HepG2 (cell line): ENCODE measurements around the gene DNM1. TPM values are rescaled to one million over a fixed set of nuclear protein-coding genes. Genes with fewer than 3 reads are reported as not detected.

ENCODE experiments used
- ARNT2 ChIP-seq: sonication (generic); formaldehyde crosslinking; IDR thresholded peaks from 2 replicates; pipeline ENCODE4 v1.8.0; 2022; ENCODE audit warnings: mild to moderate bottlenecking, low read depth, missing genetic modification reagents, moderate library complexity
- BATF2 ChIP-seq: sonication (generic); formaldehyde crosslinking; IDR thresholded peaks from 2 replicates; pipeline ENCODE4 v1.8.0; 2022; ENCODE audit warnings: mild to moderate bottlenecking, missing genetic modification reagents, moderate library complexity
- BCL6 ChIP-seq: IDR thresholded peaks from 2 replicates; pipeline ENCODE4 v1.6.1; 2016; ENCODE audit warnings: missing genetic modification reagents, missing compliant biosample characterization
- BORCS8-MEF2B ChIP-seq: sonication (generic); formaldehyde crosslinking; IDR thresholded peaks from 2 replicates; pipeline ENCODE4 v1.8.0; 2022; ENCODE audit warnings: mild to moderate bottlenecking, missing genetic modification reagents
- DMAP1 ChIP-seq: IDR thresholded peaks from 2 replicates; pipeline ENCODE4 v1.6.1; 2016
- EP300 ChIP-seq, 3 experiments: sonication (generic) in 1 of 3; formaldehyde crosslinking in 1 of 3; IDR thresholded peaks; 2 replicates each; pipeline versions ENCODE4 v1.5.1 to v1.6.1; 2011 to 2020; ENCODE audit warnings: low read depth in 2 of 3, low read length in 2 of 3, borderline replicate concordance in 1 of 3, improper control_type of control experiment in 1 of 3, mild to moderate bottlenecking in 1 of 3, missing genetic modification reagents in 1 of 3, moderate library complexity in 1 of 3
- JDP2 ChIP-seq: sonication (generic); formaldehyde crosslinking; IDR thresholded peaks from 2 replicates; pipeline ENCODE4 v1.8.1; 2022; ENCODE audit warnings: missing genetic modification reagents, borderline replicate concordance
- KLF15 ChIP-seq: sonication (generic); formaldehyde crosslinking; IDR thresholded peaks from 2 replicates; pipeline ENCODE4 v1.8.1; 2023; ENCODE audit warnings: borderline replicate concordance, mild to moderate bottlenecking, inconsistent platforms, missing genetic modification reagents, mixed read lengths
- KLF6 ChIP-seq: IDR thresholded peaks from 2 replicates; pipeline ENCODE4 v1.8.0; 2016; ENCODE audit warnings: missing biosample characterization, missing genetic modification reagents
- MEIS2 ChIP-seq: sonication (generic); formaldehyde crosslinking; IDR thresholded peaks from 2 replicates; pipeline ENCODE4 v1.9.0; 2021; ENCODE audit warnings: mild to moderate bottlenecking, missing genetic modification reagents
- NFE2 ChIP-seq: sonication (generic); formaldehyde crosslinking; IDR thresholded peaks from 2 replicates; pipeline ENCODE4 v1.4.0; 2020; ENCODE audit warnings: missing genetic modification reagents
- RELA ChIP-seq: sonication (generic); formaldehyde crosslinking; IDR thresholded peaks from 2 replicates; pipeline ENCODE4 v1.4.0; 2020; ENCODE audit warnings: missing genetic modification reagents
- THAP11 ChIP-seq: IDR thresholded peaks from 2 replicates; pipeline ENCODE4 v1.6.1; 2016; ENCODE audit warnings: missing biosample characterization, missing genetic modification reagents
- ZBTB14 ChIP-seq: sonication (generic); formaldehyde crosslinking; IDR thresholded peaks from 2 replicates; pipeline ENCODE4 v1.4.0; 2020; ENCODE audit warnings: missing genetic modification reagents
- ZBTB20 ChIP-seq: sonication (generic); formaldehyde crosslinking; IDR thresholded peaks from 2 replicates; pipeline ENCODE4 v1.8.1; 2023; ENCODE audit warnings: missing genetic modification reagents, low read depth, mild to moderate bottlenecking, borderline replicate concordance
- ZFYVE20 ChIP-seq: sonication (generic); formaldehyde crosslinking; IDR thresholded peaks from 2 replicates; pipeline ENCODE4 v1.8.0; 2023; ENCODE audit warnings: low read depth, mild to moderate bottlenecking, moderate library complexity, missing genetic modification reagents, borderline replicate concordance
- ZNF160 ChIP-seq: sonication (generic); formaldehyde crosslinking; IDR thresholded peaks from 2 replicates; pipeline ENCODE4 v1.8.0; 2022; ENCODE audit warnings: mild to moderate bottlenecking, inconsistent platforms, missing genetic modification reagents
- ZNF205 ChIP-seq: IDR thresholded peaks from 2 replicates; pipeline ENCODE4 v1.6.1; 2018; ENCODE audit warnings: missing biosample characterization, missing genetic modification reagents
- ZNF275 ChIP-seq: sonication (generic); formaldehyde crosslinking; IDR thresholded peaks from 2 replicates; pipeline ENCODE4 v1.8.0; 2022; ENCODE audit warnings: missing genetic modification reagents, mild to moderate bottlenecking, inconsistent platforms, borderline replicate concordance
- ZNF709 ChIP-seq: sonication (generic); formaldehyde crosslinking; IDR thresholded peaks from 2 replicates; pipeline ENCODE4 v1.5.0; 2020; ENCODE audit warnings: mild to moderate bottlenecking, missing genetic modification reagents
- ZNF737 ChIP-seq: sonication (generic); formaldehyde crosslinking; IDR thresholded peaks from 2 replicates; pipeline ENCODE4 v1.5.0; 2020; ENCODE audit warnings: missing genetic modification reagents, mild to moderate bottlenecking, borderline replicate concordance
- ZNF780A ChIP-seq: sonication (generic); formaldehyde crosslinking; IDR thresholded peaks from 2 replicates; pipeline ENCODE4 v1.8.0; 2022; ENCODE audit warnings: mild to moderate bottlenecking, missing genetic modification reagents, moderate library complexity
- ZNF788 ChIP-seq: sonication (generic); formaldehyde crosslinking; IDR thresholded peaks from 2 replicates; pipeline ENCODE4 v1.5.0; 2020; ENCODE audit warnings: mild to moderate bottlenecking, missing genetic modification reagents, borderline replicate concordance
- ZSCAN29 ChIP-seq: sonication (generic); formaldehyde crosslinking; conservative IDR thresholded peaks from 2 replicates; pipeline ENCODE4 v1.4.0; 2020; ENCODE audit warnings: mild to moderate bottlenecking, missing genetic modification reagents
- polyA plus RNA-seq, 8 experiments: library from polyadenylated mRNA; depleted of rRNA in 3 of 8; stranded (reverse) in 7 of 8; unstranded in 1 of 8; fragments of >200 nt; fragmentation: Illumina TruSeq in 4 of 8; extraction: Trizol in 4 of 8; gene quantifications; 2 replicates each; pipeline versions ENCODE4 v1.2.1 to v1.2.3, GENCODE V29; 2011 to 2016; ENCODE audit warnings: low read depth in 4 of 8, missing spikeins in 1 of 8, mixed read lengths in 1 of 8; ENCODE audit not compliant: insufficient read depth in 1 of 8
- total RNA-seq, 5 experiments: library from RNA; depleted of rRNA; stranded (reverse); fragments of >200 nt; fragmentation: Illumina TruSeq; extraction: Trizol; gene quantifications; 2 replicates each; pipeline ENCODE4 v1.2.3, GENCODE V29; 2016; ENCODE audit warnings: low read depth in 1 of 5
- TF ChIP-seq, protein P1 (sequence below): sonication (generic); formaldehyde crosslinking; IDR thresholded peaks from 2 replicates; pipeline ENCODE4 v1.4.0; 2020; ENCODE audit warnings: mild to moderate bottlenecking, missing genetic modification reagents

Gene DNM1
- total and polyA plus RNA-seq, 2 of the 13 experiments (the other 11 are each of a cell fraction or from before 2014, with no cell fraction given): 0.13 to 0.58 TPM

DNA sequence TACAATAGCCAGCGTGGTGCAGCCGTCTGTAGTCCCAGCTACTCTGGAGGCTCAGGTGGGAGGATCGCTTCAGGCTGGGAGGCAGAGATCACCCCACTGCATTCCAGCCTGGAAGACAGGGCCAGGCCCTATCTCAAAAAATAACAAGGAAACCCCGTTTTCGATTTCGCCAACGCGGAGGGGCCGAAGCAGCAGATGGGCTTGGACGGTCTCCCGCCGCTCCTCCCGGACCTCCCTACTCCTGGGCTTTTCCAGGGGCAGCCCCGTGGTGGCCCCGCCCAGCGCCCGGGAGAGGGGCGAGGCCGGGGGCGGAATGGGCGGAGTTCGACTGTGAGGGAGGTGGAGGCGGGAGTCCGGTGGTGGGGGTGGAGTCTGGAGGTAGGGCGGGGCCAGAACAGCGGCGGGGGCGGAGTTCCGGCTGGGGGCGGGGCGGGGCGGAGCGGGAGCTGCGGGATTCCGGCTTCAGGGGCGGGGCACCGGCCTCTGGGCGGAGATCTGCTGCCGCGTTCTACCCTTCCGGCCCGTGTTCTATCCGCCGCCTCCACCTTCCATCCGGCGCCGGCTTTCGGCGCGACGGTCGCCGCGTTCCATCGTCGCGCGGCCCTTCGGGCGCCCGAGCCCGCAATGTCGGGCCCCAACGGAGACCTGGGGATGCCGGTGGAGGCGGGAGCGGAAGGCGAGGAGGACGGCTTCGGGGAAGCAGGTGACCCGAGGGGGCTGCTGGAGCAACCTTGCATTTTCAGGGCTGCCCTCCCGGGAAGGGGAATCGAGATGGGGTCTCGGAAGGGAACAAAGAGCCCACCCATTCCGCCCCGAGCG, 43.2 kb upstream of the DNM1 start, which contains the start of gene BBLN (continued):
- peak; percentile 83 for TF ChIP-seq ZNF709 (CRISPR knock-in tag)
- TF ChIP-seq ZNF275: no peak
- no peak for TF ChIP-seq NFE2
- TF ChIP-seq EP300 (IDR thresholded peaks at IDR 0.05; ENCODE audit: low read depth in 2 of 2, low read length in 2 of 2): peak in 1 of 2 experiments; percentile 18; a peak in 1 of 4 replicates
- TF ChIP-seq EP300 (CRISPR knock-in tag; IDR thresholded peaks at IDR 0.05; ENCODE audit: borderline replicate concordance): no peak; the same call in 1 of the 2 replicates
- 0 out of 2 replicates have a peak, but pooled peaks have one; percentile 38 for TF ChIP-seq ZBTB14 (CRISPR knock-in tag)
- peak; percentile 12; the same call in 1 of the 2 replicates for TF ChIP-seq ZNF205 (CRISPR knock-in tag)
- no peak for TF ChIP-seq JDP2 (CRISPR knock-in tag)
- 0 out of 2 replicates have a peak, but pooled peaks have one; percentile 26 for TF ChIP-seq DMAP1 (CRISPR knock-in tag)
- TF ChIP-seq THAP11 (CRISPR knock-in tag): peak; percentile 64
- TF ChIP-seq RELA: no peak
- no peak for TF ChIP-seq ZSCAN29 (CRISPR knock-in tag)
- TF ChIP-seq BATF2 (CRISPR knock-in tag): 0 out of 2 replicates have a peak, but pooled peaks have one; percentile 19
- TF ChIP-seq ZFYVE20: 0 out of 2 replicates have a peak, but pooled peaks have one; percentile 58
- 0 out of 2 replicates have a peak, but pooled peaks have one; percentile 1 for TF ChIP-seq ARNT2 (CRISPR knock-in tag)
- 0 out of 2 replicates have a peak, but pooled peaks have one; percentile 16 for TF ChIP-seq ZNF160 (CRISPR knock-in tag)
- TF ChIP-seq, protein P1, sequence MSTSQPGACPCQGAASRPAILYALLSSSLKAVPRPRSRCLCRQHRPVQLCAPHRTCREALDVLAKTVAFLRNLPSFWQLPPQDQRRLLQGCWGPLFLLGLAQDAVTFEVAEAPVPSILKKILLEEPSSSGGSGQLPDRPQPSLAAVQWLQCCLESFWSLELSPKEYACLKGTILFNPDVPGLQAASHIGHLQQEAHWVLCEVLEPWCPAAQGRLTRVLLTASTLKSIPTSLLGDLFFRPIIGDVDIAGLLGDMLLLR: no peak
- peak; percentile 48; the same call in 1 of the 2 replicates for TF ChIP-seq BORCS8-MEF2B (CRISPR knock-in tag)
- peak; percentile 39; the same call in 1 of the 2 replicates for TF ChIP-seq MEIS2 (CRISPR knock-in tag)
- 0 out of 2 replicates have a peak, but pooled peaks have one; percentile 30 for TF ChIP-seq ZBTB20 (CRISPR knock-in tag)
- TF ChIP-seq ZNF737 (CRISPR knock-in tag): no peak
- TF ChIP-seq ZNF788 (CRISPR knock-in tag): peak; percentile 67; the same call in 1 of the 2 replicates
- no peak for TF ChIP-seq KLF15 (CRISPR knock-in tag)
- TF ChIP-seq ZNF780A (CRISPR knock-in tag): no peak
- 0 out of 2 replicates have a peak, but pooled peaks have one; percentile 30 for TF ChIP-seq KLF6 (CRISPR knock-in tag)
- TF ChIP-seq BCL6 (CRISPR knock-in tag): 0 out of 2 replicates have a peak, but pooled peaks have one; percentile 11
